SH-SY5Y (cell line): ENCODE data around the gene NSG2.

Experiments
- GATA2 ChIP-seq: IDR thresholded peaks from 2 replicates; pipeline ENCODE4 v1.6.1; 2011; ENCODE audit warnings: mild to moderate bottlenecking, low read depth, low read length
- GATA3 ChIP-seq: IDR thresholded peaks from 2 replicates; pipeline ENCODE4 v1.6.1; 2011; ENCODE audit warnings: low read depth, mild to moderate bottlenecking, low read length, moderate library complexity

DNA sequence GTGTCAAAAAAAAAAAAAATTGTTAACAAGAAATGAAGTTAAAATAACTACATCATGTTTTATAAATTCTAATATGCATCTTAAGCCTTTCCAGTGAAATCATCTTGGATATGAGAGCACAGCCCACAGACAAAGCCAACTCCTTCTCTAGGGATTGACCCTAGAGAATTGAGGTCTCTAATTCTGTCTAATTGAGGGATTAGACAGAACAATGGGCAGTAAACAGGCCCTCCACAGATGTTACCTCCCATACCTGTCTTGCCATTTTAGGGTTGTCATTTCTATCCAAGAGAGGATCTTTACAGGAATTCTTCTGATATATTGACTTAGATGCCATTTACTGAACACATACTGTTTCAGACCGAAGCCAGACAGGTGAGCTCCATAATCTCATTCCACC lies 42.3 kb downstream of the NSG2 start:
- TF ChIP-seq GATA2 (no peak), GATA3 (no peak)
